Measurements from ENCODE around the gene ALX3.
A peak's percentile ranks its signal among the peaks of the same experiment; 100 is the strongest.

ALX3 gene

DNA sequence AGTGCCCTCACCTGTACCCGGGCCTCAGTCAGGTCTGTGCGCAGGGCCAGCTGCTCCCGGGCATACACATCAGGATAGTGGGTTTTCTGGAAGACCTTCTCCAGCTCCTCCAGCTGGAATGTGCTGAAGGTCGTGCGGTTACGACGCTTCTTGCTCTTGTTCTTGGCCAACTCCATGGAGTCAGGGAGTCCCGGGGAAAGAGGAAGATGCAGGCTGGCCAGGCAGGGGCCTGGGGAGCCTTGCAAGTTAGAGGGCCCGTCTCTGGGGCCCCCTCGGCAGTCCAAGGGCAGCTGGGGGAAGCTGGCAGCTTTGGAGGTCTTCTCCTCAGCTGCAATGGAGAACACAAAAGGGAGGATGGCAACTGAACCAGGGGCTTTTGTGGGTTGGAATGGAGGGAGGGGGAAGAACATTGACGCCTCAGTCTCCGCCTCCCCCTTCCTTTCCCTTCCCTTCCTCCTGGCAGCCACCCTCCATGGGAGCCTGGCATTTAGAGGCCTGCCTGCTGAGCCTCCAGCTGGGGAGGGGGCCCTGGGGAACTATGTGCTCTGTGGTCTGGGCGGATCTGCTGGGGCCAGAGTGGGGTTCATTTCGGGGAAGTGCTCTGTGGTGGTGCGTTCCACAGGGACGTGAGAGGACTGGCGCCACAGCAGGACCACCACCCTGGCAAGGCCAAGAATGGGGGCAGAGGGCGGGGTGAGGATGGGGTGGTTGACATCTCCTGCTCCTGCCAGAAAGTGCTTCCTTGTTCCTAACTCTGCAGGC, 5.7 kb downstream of the ALX3 start:
- no peak for DNase-seq
- Mint-ChIP-seq H3K27me3 (peaks cover 40% of the 10 kb centered on the region), H3K4me3 (no peak overlapping the region), H3K4me1 (ENCODE audit: low read depth) (peaks cover 16% of the 10 kb centered on the region), H3K27ac (no peak overlapping the region), H3K36me3 (ENCODE audit: low read depth) (peaks cover 19% of the 10 kb centered on the region), H3K9me3 (no peaks in the 10 kb centered on the region)

DNA sequence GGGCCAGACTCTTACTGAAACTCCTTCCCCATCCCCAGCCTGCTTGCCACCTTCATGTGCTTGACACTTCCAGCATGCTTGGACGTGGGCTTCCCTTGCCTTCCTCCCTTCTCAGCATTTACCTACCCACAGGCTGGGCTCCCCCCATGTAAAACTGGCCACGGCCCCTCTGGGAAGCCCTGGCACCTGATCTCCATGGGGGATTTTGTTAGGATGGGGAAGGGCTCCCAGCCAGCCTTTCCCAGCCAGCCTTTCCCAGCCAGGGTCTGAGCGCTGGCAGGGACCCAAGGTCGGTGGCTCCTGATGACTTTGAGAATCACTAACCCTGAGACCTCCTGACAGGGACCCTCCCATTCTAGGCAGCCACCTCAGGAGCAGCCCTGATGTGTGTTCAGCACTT, 6.7 kb downstream of the ALX3 start:
- Mint-ChIP-seq H3K27ac (no peak overlapping the region), H3K4me3 (no peak overlapping the region), H3K9me3 (no peaks in the 10 kb centered on the region), H3K36me3 (ENCODE audit: low read depth) (peaks cover 26% of the 10 kb centered on the region), H3K4me1 (ENCODE audit: low read depth) (peaks cover 9% of the 10 kb centered on the region), H3K27me3 (peaks cover 30% of the 10 kb centered on the region)
- DNase-seq = no peak

DNA sequence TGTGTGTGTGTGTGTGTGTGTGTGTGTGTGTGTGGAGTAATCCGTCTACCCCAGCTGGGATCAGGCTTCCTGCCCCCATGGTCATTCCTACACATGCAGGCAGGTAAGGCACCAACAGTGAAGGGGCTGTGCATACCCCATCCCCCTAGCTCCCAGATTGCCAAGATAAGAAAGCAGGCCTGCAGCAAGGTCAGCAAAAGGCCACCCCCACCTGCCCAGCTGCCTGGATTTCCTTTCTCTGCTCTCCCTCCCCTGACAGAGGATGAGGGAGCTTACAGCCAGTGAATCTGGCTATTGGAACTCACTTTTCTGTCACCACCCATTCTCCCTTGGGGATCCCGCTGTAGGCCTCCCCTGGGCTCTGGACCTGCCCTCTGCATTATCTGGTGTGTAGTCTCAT, 7.9 kb downstream of the ALX3 start:
- H3K9me3 Mint-ChIP-seq = no peaks in the 10 kb centered on the region
- peaks cover 36% of the 10 kb centered on the region for H3K36me3 Mint-ChIP-seq (ENCODE audit: low read depth)
- no peak overlapping the region for H3K4me3 Mint-ChIP-seq
- DNase-seq = no peak
- peaks cover 19% of the 10 kb centered on the region for H3K27me3 Mint-ChIP-seq
- no peaks in the 10 kb centered on the region for H3K4me1 Mint-ChIP-seq (ENCODE audit: low read depth)
- no peak overlapping the region for H3K27ac Mint-ChIP-seq

DNA sequence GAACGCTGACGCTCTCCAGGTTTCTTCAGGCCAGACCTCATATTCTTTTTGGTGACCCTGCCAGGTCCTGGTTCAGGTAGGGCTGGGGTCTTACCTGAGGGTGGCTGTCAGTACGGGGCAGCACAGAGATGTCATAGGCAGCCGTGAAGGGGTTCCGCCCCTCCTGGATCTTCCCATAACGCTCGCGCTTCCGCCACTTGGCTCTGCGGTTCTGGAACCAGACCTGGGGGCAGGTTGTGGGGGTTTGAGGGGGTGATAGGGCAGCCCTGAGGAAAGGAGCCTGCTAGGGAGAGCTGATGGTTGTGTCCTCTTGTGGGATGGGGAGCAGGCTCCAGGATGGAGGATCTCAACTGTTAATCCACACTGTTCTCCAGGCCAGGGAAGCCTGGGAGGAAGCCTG, 9.1 kb downstream of the ALX3 start:
- no peak overlapping the region for H3K27ac Mint-ChIP-seq
- no peak for DNase-seq
- peaks cover 48% of the 10 kb centered on the region for H3K36me3 Mint-ChIP-seq (ENCODE audit: low read depth)

DNA sequence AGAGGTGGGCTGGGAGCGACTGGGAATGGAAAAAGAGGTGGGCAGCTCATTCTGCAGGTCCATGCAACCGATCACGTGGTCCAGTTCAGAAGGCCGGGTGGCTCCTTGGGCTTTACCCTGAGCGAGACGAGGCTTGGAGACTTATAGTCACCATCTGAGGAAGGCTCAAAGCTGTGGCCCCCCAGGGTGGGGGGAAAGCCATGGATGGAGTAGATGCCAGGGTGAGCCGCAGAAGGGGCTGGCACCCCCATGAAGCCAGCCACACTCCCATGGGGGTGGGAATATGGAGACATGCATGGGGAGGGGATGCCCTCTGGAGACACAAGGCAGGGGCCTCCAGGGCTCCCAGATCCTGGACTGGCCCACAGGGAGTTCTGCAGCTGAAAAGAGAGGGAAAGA, 9.8 kb downstream of the ALX3 start:
- no peaks in the 10 kb centered on the region for H3K27me3 Mint-ChIP-seq
- peaks cover 55% of the 10 kb centered on the region for H3K36me3 Mint-ChIP-seq (ENCODE audit: low read depth)
- no peaks in the 10 kb centered on the region for H3K4me1 Mint-ChIP-seq (ENCODE audit: low read depth)
- H3K9me3 Mint-ChIP-seq = no peaks in the 10 kb centered on the region
- H3K4me3 Mint-ChIP-seq = no peak overlapping the region
- no peak for DNase-seq
- no peak overlapping the region for H3K27ac Mint-ChIP-seq

More for the DNA sequence above, 9.1 kb downstream of the ALX3 start:
- peaks cover 6% of the 10 kb centered on the region for H3K27me3 Mint-ChIP-seq
- H3K4me1 Mint-ChIP-seq (ENCODE audit: low read depth) = no peaks in the 10 kb centered on the region
- no peaks in the 10 kb centered on the region for H3K9me3 Mint-ChIP-seq
- no peak overlapping the region for H3K4me3 Mint-ChIP-seq

DNA sequence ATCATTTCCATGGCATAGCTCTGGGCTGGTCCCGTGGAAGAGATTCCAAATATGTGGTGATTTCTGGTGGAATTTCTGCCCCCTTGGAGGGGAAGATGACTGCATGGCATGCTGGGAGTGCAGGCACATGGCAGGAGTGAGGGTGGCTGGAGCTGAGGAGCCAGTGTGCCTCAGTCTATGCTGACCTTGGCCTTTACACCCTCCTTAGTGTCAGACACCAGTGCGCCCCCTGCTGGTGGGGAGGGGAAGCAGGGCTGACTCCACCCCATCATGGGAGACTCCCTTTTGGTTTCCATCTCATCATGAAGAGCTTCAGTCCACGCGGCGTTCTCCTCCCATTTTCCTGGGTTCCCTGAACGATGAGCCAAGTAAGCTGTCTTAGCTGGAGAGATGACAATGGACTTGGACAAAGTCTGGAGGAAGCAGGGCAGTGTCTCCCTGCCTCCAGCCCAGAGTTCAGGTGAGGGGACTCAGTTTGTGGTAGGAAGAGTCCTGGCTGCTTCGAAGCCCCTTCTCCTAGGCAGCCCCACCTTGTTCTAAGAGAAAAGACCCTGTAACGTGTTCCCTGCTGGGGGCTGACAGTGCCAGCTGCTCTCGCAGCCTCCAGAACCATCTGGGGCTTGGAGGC, 10.3 kb downstream of the ALX3 start:
- no peaks in the 10 kb centered on the region for H3K4me1 Mint-ChIP-seq (ENCODE audit: low read depth)
- peak; percentile 83 for DNase-seq
- H3K9me3 Mint-ChIP-seq = no peaks in the 10 kb centered on the region
- H3K4me3 Mint-ChIP-seq = no peak overlapping the region
- no peak overlapping the region for H3K27ac Mint-ChIP-seq
- H3K36me3 Mint-ChIP-seq (ENCODE audit: low read depth) = peaks cover 60% of the 10 kb centered on the region
- H3K27me3 Mint-ChIP-seq = no peaks in the 10 kb centered on the region

DNA sequence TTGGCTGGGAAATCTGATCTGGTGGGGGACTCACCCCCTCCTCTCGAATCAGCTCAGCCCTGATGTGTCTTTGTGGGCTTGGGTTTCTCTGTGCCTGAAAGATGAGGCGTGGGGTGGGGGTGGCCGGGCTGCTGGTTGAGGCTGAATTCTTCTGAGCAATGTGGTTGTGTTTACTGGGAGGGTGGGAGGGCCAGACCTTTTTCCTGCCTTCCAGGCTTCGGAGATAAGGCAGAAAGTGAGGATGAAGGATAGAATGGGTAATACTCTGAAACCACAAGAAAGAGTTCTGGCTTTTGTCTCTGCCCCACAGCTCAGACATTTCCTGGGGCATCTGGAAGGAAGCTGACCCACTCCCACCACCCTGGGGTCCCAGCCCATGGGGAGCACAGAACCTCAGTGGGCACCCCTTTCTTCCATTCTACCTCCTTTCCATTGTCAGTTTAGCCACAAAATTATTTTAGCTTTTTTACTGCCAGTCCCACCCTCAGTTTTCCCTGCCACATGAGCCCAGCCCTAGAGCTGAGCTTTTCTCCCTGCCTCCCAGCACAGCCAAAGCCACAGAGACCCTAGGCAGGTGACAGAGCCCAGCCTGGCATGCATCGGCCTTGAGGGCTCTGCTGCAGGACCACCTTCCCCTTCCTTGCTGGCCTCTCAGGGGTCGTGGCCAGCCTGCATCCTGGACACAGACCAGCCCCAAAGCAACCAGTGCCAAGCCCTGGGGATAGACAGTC, 11.2 kb downstream of the ALX3 start:
- no peak overlapping the region for H3K27ac Mint-ChIP-seq
- H3K9me3 Mint-ChIP-seq = no peaks in the 10 kb centered on the region
- H3K36me3 Mint-ChIP-seq (ENCODE audit: low read depth) = peaks cover 69% of the 10 kb centered on the region
- no peak overlapping the region for H3K4me3 Mint-ChIP-seq
- H3K27me3 Mint-ChIP-seq = no peaks in the 10 kb centered on the region
- no peaks in the 10 kb centered on the region for H3K4me1 Mint-ChIP-seq (ENCODE audit: low read depth)
- no peak for DNase-seq

DNA sequence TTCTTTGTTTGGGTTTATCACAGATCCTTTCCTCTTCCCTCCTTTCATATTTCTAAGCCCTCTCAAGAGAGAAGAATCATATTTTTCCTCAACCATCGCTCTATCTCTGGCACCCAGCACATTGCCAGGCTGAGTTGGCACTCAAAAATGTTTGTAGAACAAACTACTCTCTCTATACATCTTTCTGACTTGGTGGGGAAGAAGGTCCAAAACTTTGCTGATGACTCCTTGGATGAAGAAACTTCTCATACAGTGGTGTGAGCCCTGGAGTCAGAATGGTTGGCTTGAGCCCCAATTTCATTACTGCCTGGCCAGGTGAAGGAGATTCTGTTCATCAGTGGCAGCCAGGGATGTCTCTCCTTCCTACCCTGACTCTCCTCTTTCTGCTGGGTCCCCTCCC, 11.9 kb downstream of the ALX3 start:
- H3K4me1 Mint-ChIP-seq (ENCODE audit: low read depth) = no peaks in the 10 kb centered on the region
- H3K27me3 Mint-ChIP-seq = no peaks in the 10 kb centered on the region
- no peaks in the 10 kb centered on the region for H3K9me3 Mint-ChIP-seq
- DNase-seq = no peak
- no peak overlapping the region for H3K27ac Mint-ChIP-seq
- no peak overlapping the region for H3K4me3 Mint-ChIP-seq
- peaks cover 76% of the 10 kb centered on the region for H3K36me3 Mint-ChIP-seq (ENCODE audit: low read depth)

DNA sequence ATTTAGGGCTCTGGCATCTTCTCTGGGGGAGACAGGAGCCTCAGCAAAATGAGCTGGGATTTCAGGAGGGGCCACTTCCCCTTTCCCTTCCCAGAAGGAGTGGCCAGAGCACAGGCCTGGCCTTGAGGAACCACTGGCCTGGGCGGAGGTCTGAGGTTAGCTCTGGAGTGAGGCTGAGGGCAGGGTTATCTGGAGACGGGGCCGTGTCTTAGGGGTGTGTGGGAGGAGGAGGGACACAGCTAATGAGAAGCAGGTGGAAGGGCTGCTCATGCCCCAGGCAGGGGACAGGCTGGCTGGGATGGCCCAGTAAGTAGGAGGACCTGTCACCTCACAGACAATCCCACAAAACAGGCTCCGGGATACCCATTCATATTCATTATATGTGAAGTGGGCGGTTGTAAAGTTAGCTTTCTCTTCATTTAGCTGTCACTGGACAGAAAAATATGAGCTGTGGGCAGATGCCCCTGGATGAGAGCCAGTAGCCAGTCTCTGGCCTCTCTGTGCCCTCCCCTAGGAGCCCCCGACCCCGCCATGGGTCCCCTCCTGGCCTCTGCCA, 12.4 kb downstream of the ALX3 start:
- Mint-ChIP-seq H3K4me3 (no peak overlapping the region), H3K27ac (no peak overlapping the region), H3K4me1 (ENCODE audit: low read depth) (no peaks in the 10 kb centered on the region), H3K27me3 (no peaks in the 10 kb centered on the region), H3K36me3 (ENCODE audit: low read depth) (peaks cover 81% of the 10 kb centered on the region), H3K9me3 (no peaks in the 10 kb centered on the region)
- no peak for DNase-seq

DNA sequence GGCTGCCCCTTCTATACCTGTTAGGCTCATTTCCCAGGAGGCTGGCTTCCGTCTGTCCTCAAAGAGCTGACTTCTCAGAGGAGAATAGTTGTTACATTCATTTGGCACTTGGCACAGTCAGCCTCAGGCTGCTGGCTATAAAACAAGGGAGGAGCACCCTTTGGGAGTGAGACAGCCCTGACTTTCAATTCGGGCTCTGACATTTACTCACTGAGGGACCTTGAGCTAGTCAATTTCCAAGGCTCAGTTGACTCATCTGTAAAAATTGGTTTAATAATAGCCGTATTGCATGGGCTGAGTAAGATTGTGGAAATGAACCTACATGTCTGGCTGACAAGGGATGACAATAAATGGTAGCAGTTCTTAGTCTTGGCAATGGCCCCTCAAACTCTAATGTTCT, 13.7 kb downstream of the ALX3 start:
- no peaks in the 10 kb centered on the region for H3K4me1 Mint-ChIP-seq (ENCODE audit: low read depth)
- H3K4me3 Mint-ChIP-seq = no peak overlapping the region
- no peak overlapping the region for H3K27ac Mint-ChIP-seq
- no peaks in the 10 kb centered on the region for H3K9me3 Mint-ChIP-seq
- DNase-seq = no peak
- no peaks in the 10 kb centered on the region for H3K27me3 Mint-ChIP-seq
- peaks cover 90% of the 10 kb centered on the region for H3K36me3 Mint-ChIP-seq (ENCODE audit: low read depth)

DNA sequence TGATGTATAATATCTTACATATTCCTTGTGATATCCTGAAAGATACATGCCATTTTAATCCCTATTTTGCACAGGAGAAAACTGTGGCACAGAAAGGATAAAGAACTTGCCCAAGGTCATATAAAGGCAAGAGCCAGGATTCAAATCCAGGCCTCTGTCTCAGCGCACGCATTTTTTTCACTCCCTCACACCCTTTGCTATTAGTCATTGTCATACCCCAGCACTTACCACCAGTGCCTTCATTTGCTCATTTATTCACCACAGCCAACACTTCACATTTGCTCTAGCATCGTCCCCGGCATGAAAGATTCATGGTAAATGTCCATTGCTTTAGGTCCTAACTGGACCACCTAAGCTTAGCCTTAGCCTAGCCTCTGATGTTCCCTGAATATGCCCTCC, 14.2 kb downstream of the ALX3 start:
- no peak overlapping the region for H3K27ac Mint-ChIP-seq
- H3K36me3 Mint-ChIP-seq (ENCODE audit: low read depth) = peaks cover 92% of the 10 kb centered on the region

DNA sequence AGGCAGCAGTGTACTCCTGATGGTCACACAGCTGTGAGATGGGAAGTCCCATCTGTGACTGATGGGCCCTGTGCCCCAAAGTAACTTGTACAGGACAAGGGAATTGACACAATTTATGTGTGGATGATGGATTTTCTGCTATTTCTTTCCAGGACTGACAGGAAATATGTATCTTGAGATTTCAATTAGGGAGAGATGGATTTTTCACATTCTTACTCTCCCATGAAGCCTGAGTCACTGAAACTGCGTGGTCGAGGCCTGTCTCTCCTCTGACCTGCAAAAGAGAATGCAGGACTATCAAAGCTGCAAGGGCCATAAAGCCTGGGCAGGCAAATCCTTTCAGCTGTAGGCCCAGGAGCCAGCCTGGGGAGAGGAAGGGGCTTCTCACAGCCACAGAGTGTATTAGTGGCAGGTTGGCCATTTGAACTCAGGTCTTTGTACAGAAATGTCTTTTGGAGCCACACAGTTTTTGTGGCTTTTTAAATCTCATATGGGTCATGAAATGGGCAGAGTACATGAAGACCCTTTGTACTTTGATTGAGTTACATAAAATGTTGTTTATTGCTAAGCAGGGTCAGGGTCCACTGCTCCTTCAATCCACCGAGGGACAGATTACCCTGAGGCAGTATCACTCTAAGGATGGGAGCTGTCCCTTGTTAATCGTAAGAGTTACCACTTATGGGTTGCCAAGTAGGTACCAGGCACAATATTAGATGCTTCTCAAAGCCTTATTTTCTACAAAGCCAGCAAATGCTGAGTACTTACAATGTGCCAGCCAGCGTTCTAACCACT, 14.8 kb downstream of the ALX3 start:
- no peaks in the 10 kb centered on the region for H3K9me3 Mint-ChIP-seq
- no peak for DNase-seq
- H3K36me3 Mint-ChIP-seq (ENCODE audit: low read depth) = peaks cover 95% of the 10 kb centered on the region
- peak overlapping the region; percentile 14 for H3K27ac Mint-ChIP-seq
- H3K27me3 Mint-ChIP-seq = no peaks in the 10 kb centered on the region
- H3K4me1 Mint-ChIP-seq (ENCODE audit: low read depth) = no peaks in the 10 kb centered on the region
- H3K4me3 Mint-ChIP-seq = no peak overlapping the region

More for the DNA sequence above, 14.2 kb downstream of the ALX3 start:
- H3K4me3 Mint-ChIP-seq = no peak overlapping the region
- no peaks in the 10 kb centered on the region for H3K27me3 Mint-ChIP-seq
- no peaks in the 10 kb centered on the region for H3K4me1 Mint-ChIP-seq (ENCODE audit: low read depth)
- H3K9me3 Mint-ChIP-seq = no peaks in the 10 kb centered on the region
- no peak for DNase-seq

DNA sequence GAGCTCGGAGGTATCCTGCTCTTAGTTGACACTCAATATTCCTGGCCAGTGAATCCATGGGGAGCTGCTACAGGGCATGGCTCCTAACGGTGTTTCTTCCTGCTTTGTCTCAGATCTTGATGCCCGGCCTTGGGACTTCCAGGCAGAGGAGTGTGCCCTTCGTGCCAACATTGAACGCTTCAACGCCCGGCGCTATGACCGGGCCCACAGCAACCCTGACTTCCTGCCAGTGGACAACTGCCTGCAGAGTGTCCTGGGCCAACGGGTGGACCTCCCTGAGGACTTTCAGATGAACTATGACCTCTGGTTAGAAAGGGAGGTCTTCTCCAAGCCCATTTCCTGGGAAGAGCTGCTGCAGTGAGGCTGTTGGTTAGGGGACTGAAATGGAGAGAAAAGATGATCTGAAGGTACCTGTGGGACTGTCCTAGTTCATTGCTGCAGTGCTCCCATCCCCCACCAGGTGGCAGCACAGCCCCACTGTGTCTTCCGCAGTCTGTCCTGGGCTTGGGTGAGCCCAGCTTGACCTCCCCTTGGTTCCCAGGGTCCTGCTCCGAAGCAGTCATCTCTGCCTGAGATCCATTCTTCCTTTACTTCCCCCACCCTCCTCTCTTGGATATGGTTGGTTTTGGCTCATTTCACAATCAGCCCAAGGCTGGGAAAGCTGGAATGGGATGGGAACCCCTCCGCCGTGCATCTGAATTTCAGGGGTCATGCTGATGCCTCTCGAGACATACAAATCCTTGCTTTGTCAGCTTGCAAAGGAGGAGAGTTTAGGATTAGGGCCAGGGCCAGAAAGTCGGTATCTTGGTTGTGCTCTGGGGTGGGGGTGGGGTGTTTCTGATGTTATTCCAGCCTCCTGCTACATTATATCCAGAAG, 16.7 kb downstream of the ALX3 start:
- Mint-ChIP-seq H3K4me3 (no peak overlapping the region), H3K4me1 (ENCODE audit: low read depth) (no peaks in the 10 kb centered on the region), H3K27ac (no peak overlapping the region), H3K36me3 (ENCODE audit: low read depth) (peaks cover 98% of the 10 kb centered on the region), H3K27me3 (no peaks in the 10 kb centered on the region), H3K9me3 (no peaks in the 10 kb centered on the region)
- peak; percentile 82 for DNase-seq
